BJ (cell line): ENCODE data around the gene TTC39B. TPM values are rescaled to one million over a fixed set of nuclear protein-coding genes. Genes with fewer than 3 reads are reported as not detected.
A peak's percentile ranks its signal among the peaks of the same experiment; 100 is the strongest.

Experiments
- CTCF ChIA-PET: fragments of 350-600 bp; formaldehyde crosslinking; extraction: SDS; loops from one replicate; lab custom pipeline; 2021; ENCODE audit warnings: antibody characterized with exemption, inconsistent platforms; lab: Yijun Ruan, JAX
- POLR2A ChIA-PET: fragments of 300-600 bp; sonication (Branson Sonifier 250); formaldehyde crosslinking; extraction: SDS; loops from one replicate; lab custom pipeline; 2021; ENCODE audit warnings: antibody characterized with exemption; lab: Charles Lee
- DNase-seq: peaks from one replicate; pipeline ENCODE4 v3.0.0-alpha.2; 2011; ENCODE audit warnings: low read depth
- H3K27me3 ChIP-seq: 2 replicates; pipeline ENCODE4 v1.6.0; 2011; ENCODE audit warnings: low read length; ENCODE audit not compliant: control insufficient read depth, insufficient read depth
- H3K36me3 ChIP-seq: 2 replicates; pipeline ENCODE4 v1.5.1; 2011; ENCODE audit warnings: low read length; ENCODE audit not compliant: control insufficient read depth, insufficient read depth
- H3K4me3 ChIP-seq: 2 replicates; pipeline ENCODE4 v1.5.1; 2011; ENCODE audit warnings: low read depth, mild to moderate bottlenecking, control low read depth, low read length
- polyA plus RNA-seq: library from polyadenylated mRNA; depleted of rRNA; stranded (reverse); fragments of >200 nt; gene quantifications from 2 replicates; pipeline ENCODE4 v1.2.3, GENCODE V29; 2011
- TF ChIP-seq, protein P1 (sequence below): IDR thresholded peaks from 2 replicates; pipeline ENCODE4 v1.5.1; 2011; ENCODE audit warnings: low read depth, mild to moderate bottlenecking, control low read depth, inconsistent platforms, low read length, moderate library complexity; ENCODE audit not compliant: insufficient read depth

Gene TTC39B
- polyA plus RNA-seq, 1 experiment: 5.1 TPM

DNA sequence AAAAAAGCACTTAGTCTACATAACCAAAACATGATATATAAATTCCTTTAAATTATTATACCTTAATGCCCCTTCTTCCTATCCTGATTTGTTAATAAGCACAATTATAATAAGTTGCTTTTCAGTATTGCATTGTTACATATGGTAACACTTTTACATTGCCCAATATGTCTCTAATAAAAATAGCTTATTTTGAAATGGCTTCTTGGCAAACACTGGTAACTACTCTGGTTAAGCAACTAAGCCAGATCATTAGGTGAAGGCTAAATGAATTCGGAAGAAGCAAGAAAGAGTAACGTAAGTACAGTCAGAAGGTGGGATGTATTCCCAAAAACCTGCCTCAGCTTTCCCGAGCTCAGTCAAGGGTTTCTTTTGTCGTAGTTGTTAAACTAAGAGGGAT, 85.3 kb downstream of the TTC39B start:
- no peak overlapping the region for H3K4me3 ChIP-seq
- ChIA-PET POLR2A (no interaction called here), CTCF (interaction anchor here (0.7 to 3.4 kb wide), 5 partner anchors 9 to 176 kb away, joined by 3 to 23 read pairs (median 6); no protein-coding TSS in a partner anchor)
- peaks cover 3% of the 10 kb centered on the region for H3K36me3 ChIP-seq
- no peaks in the 10 kb centered on the region for H3K27me3 ChIP-seq
- peak; percentile 18 for DNase-seq
- TF ChIP-seq, protein P1, sequence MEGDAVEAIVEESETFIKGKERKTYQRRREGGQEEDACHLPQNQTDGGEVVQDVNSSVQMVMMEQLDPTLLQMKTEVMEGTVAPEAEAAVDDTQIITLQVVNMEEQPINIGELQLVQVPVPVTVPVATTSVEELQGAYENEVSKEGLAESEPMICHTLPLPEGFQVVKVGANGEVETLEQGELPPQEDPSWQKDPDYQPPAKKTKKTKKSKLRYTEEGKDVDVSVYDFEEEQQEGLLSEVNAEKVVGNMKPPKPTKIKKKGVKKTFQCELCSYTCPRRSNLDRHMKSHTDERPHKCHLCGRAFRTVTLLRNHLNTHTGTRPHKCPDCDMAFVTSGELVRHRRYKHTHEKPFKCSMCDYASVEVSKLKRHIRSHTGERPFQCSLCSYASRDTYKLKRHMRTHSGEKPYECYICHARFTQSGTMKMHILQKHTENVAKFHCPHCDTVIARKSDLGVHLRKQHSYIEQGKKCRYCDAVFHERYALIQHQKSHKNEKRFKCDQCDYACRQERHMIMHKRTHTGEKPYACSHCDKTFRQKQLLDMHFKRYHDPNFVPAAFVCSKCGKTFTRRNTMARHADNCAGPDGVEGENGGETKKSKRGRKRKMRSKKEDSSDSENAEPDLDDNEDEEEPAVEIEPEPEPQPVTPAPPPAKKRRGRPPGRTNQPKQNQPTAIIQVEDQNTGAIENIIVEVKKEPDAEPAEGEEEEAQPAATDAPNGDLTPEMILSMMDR: no peak

DNA sequence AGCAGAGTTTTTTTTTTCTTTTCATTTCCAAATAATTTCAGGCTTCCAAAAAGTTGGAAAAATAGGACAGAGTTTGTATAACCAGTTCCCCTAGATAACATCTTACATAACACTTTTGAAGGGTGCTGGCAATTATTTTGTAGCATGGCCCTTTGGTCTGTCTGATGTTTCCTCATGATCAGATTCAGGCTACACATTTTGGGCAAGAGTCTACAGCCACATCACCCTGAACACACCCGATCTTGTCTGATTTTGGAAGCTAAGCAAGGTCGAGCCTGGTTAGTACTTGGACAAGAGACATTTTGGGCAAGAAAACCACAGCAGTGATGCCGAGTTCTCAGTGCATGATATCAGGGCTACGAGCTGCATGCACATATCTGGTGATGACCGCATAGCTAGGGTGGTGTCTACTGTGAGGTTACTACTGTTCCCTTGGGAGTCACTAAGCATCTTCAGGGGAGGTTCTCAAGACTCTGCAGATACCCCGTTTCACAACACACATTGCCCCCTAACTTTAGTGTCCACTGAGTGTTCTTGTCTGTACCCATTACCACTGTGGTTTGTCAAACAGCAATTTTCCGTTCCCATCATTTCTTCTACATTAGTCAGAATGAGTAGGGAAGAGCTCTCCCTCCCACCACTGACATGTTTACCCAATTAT, 86.2 kb downstream of the TTC39B start:
- TF ChIP-seq, protein P1: no peak
- POLR2A ChIA-PET: no interaction called here
- H3K36me3 ChIP-seq: peaks cover 3% of the 10 kb centered on the region
- CTCF ChIA-PET: interaction anchor here (1.0 to 3.4 kb wide), 5 partner anchors 8 to 386 kb away, joined by 3 to 23 read pairs (median 4); no protein-coding TSS in a partner anchor
- H3K27me3 ChIP-seq: no peaks in the 10 kb centered on the region
- H3K4me3 ChIP-seq: no peak overlapping the region
- DNase-seq: peak; percentile 44

DNA sequence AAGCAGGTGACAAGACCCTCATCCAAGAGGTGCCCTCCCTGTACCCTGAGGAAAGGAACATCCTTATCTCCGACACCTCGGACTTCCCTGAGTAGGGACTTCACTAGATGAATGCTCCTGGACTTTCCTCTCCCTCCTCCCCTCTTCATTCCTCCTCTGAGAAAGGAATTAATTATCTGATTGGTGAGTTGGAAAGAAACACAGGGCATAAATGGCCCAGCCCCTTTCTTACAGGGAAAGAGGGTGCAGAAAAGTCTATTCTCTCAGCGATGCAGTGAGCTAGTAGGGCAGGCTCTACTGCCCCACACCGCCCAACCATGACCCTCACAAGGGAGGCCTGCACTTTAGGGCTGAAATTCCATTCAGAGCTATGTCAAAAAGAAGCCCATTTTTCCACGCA, 87.5 kb downstream of the TTC39B start:
- CTCF ChIA-PET: interaction anchor here (0.6 to 3.4 kb wide), 6 partner anchors 7 to 387 kb away, joined by 3 to 23 read pairs (median 4); no protein-coding TSS in a partner anchor
- DNase-seq: no peak
- Histone ChIP-seq H3K27me3 (no peaks in the 10 kb centered on the region), H3K4me3 (no peak overlapping the region), H3K36me3 (peaks cover 3% of the 10 kb centered on the region)
- POLR2A ChIA-PET: interaction anchor here (0.6 kb wide), 1 partner anchor 17 kb away, joined by 3 read pairs; no protein-coding TSS in a partner anchor
- TF ChIP-seq, protein P1: no peak

DNA sequence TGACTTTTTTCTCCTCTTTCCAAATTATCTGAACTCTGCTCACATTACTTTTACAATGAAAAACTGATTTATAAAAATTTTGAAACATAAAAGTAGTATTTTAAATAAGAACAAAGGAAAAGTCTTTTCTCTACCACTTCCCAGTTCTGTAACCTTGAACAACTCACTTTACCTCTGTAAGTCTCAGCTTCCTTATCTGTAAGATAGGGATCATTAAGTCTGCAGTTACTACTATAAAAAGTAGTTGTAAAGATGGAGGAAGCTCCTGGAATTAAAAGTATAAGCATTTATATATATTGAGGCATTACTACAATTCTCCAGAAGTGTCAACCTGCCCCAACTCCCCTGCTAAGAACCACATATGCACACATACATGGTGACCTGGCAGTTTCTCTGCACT, 88.0 kb downstream of the TTC39B start:
- H3K27me3 ChIP-seq: no peaks in the 10 kb centered on the region
- ChIA-PET CTCF (no interaction called here), POLR2A (no interaction called here)
- H3K36me3 ChIP-seq: peaks cover 2% of the 10 kb centered on the region
- DNase-seq: no peak
- H3K4me3 ChIP-seq: no peak overlapping the region
- TF ChIP-seq, protein P1: no peak

DNA sequence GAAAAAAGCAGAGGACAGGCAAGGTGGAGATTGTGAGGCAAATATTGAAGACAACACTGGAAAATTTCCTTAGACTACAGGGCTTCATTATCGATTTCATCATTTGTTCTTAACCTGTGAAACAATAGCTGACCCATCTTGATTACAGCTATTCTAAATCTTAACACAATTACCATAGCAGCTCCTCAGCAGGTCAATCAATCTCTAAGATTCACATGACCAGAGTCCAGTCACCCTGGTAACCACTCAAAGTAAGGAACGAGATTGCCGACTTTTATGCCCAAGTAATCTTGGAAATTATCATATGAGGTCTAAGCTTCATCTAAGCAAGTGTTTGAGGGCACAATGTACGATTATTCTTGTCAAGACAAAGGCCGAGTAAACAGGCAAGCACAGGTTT, 93.8 kb downstream of the TTC39B start:
- ChIA-PET CTCF (interaction anchor here (1.4 to 2.3 kb wide), 3 partner anchors 8 to 203 kb away, joined by 11 to 23 read pairs (median 15); no protein-coding TSS in a partner anchor), POLR2A (no interaction called here)
- Histone ChIP-seq H3K27me3 (no peaks in the 10 kb centered on the region), H3K4me3 (no peak overlapping the region), H3K36me3 (0 out of 2 replicates have a peak, but pooled peaks cover 1% of the 10 kb centered on the region)
- no peak for DNase-seq
- TF ChIP-seq, protein P1: no peak
